GM18499 (cell line): ENCODE data around the gene UBE2N.

Source experiments
- ATAC-seq: cut with Tn5 transposase; IDR thresholded peaks from one replicate; pipeline ENCODE4 v1.9.1; 2021; ENCODE audit warnings: moderate number of reproducible peaks; ENCODE audit not compliant: insufficient read depth, unreplicated experiment

UBE2N gene

GRCh38 chr12:93361151-93361919 lies 80.4 kb downstream of the UBE2N start:
- no peak for ATAC-seq

GRCh38 chr12:93360688-93361087 lies 81.1 kb downstream of the UBE2N start:
- no peak for ATAC-seq

DNA sequence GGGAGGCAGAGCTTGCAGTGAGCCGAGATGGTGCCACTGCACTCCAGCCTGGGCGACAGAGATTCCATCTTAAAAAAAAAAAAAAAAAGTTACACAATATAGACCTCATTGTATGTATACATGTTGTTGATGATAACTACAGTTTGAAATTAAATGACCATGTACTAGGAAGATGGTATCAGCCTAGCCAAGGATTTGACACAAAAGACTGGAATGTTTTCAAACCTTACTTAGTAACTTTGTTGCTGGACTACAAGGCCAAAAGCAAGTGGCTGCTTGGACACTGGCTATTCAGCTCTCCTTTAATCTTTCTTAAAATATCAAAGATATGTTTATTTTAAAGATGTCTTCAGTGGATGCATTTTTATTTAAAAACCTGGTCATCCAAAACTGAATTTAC lies 82.9 kb downstream of the UBE2N start:
- no peak for ATAC-seq

GRCh38 chr12:93358058-93358457 lies 83.7 kb downstream of the UBE2N start:
- ATAC-seq, result no peak

DNA sequence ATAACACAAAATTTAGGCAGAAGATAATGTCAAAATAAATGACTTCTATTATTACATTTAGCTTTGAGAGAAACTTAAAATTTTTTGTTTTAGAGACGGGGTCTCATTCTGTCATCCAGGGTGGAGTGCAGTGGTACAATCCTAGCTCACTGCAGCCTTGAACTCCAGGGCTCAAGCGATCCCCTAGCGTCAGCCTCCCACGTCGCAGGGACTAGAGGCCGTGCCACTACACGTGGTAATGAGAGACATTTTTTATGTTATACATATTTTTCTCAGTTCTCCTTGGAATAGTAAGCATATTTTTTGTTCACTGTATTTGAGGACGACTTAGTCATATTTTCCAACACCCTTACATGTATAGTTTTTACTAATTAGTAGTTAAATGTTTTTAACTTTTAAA lies 85.5 kb downstream of the UBE2N start:
- no peak for ATAC-seq
